ENCODE measurements around the gene PITX1.

The PITX1 gene

GRCh38 chr5:135067587-135067986 is 33.6 kb upstream of the PITX1 start:
- TF ChIP-seq CTCF (IDR thresholded peaks at IDR 0.05; ENCODE audit: control insufficient read depth, extremely low read depth, insufficient read depth), result no peak
- no peak for DNase-seq (ENCODE audit: low read depth)
- H3K4me3 ChIP-seq (ENCODE audit: low read depth, low read length), result no peak overlapping the region

GRCh38 chr5:135066781-135067180 is 32.8 kb upstream of the PITX1 start:
- H3K4me3 ChIP-seq (ENCODE audit: low read depth, low read length), result no peak overlapping the region
- no peak for DNase-seq (ENCODE audit: low read depth)
- TF ChIP-seq CTCF (IDR thresholded peaks at IDR 0.05; ENCODE audit: control insufficient read depth, extremely low read depth, insufficient read depth), result no peak

GRCh38 chr5:135065306-135066265 is 31.6 kb upstream of the PITX1 start:
- no peak overlapping the region for H3K4me3 ChIP-seq (ENCODE audit: low read depth, low read length)
- DNase-seq (ENCODE audit: low read depth), result peak; percentile 25
- TF ChIP-seq CTCF (IDR thresholded peaks at IDR 0.05; ENCODE audit: control insufficient read depth, extremely low read depth, insufficient read depth), result no peak

DNA sequence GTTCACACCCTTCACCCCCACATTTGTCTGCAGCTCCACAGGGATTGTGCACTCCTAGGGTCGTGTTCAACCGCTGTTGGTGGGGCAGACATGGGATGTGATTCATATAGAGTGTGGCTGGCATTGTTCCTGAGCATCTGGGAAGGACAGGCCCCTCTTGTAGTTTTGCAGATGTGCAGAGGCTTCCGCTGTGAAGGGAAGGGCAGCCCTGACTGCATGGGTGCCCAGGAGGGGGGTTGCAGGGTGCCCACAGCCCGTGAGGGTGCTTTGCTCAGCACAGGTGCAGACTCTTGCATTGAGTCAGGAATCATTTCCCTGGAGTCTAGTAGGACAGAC is 30.2 kb upstream of the PITX1 start:
- no peak for DNase-seq (ENCODE audit: low read depth)
- no peak for TF ChIP-seq CTCF (IDR thresholded peaks at IDR 0.05; ENCODE audit: control insufficient read depth, extremely low read depth, insufficient read depth)
- H3K4me3 ChIP-seq (ENCODE audit: low read depth, low read length), result no peak overlapping the region

- no peak for DNase-seq (ENCODE audit: low read depth)
- no peak for TF ChIP-seq CTCF (IDR thresholded peaks at IDR 0.05; ENCODE audit: control insufficient read depth, extremely low read depth, insufficient read depth)
Observed at GRCh38 chr5:135063511-135064234, 29.6 kb upstream of the PITX1 start.

GRCh38 chr5:135063056-135063445 is 29.0 kb upstream of the PITX1 start:
- no peak for TF ChIP-seq CTCF (IDR thresholded peaks at IDR 0.05; ENCODE audit: control insufficient read depth, extremely low read depth, insufficient read depth)
- no peak for DNase-seq (ENCODE audit: low read depth)
- H3K4me3 ChIP-seq (ENCODE audit: low read depth, low read length), result no peak overlapping the region

More at GRCh38 chr5:135063511-135064234, 29.6 kb upstream of the PITX1 start:
- no peak overlapping the region for H3K4me3 ChIP-seq (ENCODE audit: low read depth, low read length)

All from LNCaP clone FGC (cell line).